Breast epithelium (tissue), 3 donors: ENCODE measurements around the gene DOC2B.

Experiments used
- CTCF ChIP-seq, 3 donors: fragments of 450-650 bp; IDR thresholded peaks; one replicate each; pipeline ENCODE4 v1.5.1; 2016 to 2017; ENCODE audit warnings: antibody characterized with exemption in 3 of 3, mild to moderate bottlenecking in 3 of 3, moderate library complexity in 3 of 3
- POLR2A ChIP-seq: fragments of 450-650 bp; IDR thresholded peaks from one replicate; pipeline ENCODE4 v1.6.1; 2016; ENCODE audit warnings: antibody characterized with exemption, mild to moderate bottlenecking, moderate library complexity
- POLR2AphosphoS5 ChIP-seq, 3 donors: sonication (generic); formaldehyde crosslinking; IDR thresholded peaks; one replicate each; pipeline ENCODE4 v1.6.1; 2017; ENCODE audit warnings: antibody characterized with exemption in 3 of 3

GRCh38 chr17:164303-165235 is 16.9 kb downstream of the DOC2B start:
- peak in 2 of 3 donors; percentile 14 to 15 for TF ChIP-seq CTCF (IDR thresholded peaks at IDR 0.05)
- TF ChIP-seq POLR2A: no peak
- no peak for TF ChIP-seq POLR2AphosphoS5 (IDR thresholded peaks at IDR 0.05)
